ENCODE data around the gene DPYSL5. TPM values are rescaled to one million over a fixed set of nuclear protein-coding genes. Genes with fewer than 3 reads are reported as not detected.

DPYSL5 gene
- total and polyA plus RNA-seq, 2 experiments from 2014 or later, result 0.21 to 0.63 TPM

DNA sequence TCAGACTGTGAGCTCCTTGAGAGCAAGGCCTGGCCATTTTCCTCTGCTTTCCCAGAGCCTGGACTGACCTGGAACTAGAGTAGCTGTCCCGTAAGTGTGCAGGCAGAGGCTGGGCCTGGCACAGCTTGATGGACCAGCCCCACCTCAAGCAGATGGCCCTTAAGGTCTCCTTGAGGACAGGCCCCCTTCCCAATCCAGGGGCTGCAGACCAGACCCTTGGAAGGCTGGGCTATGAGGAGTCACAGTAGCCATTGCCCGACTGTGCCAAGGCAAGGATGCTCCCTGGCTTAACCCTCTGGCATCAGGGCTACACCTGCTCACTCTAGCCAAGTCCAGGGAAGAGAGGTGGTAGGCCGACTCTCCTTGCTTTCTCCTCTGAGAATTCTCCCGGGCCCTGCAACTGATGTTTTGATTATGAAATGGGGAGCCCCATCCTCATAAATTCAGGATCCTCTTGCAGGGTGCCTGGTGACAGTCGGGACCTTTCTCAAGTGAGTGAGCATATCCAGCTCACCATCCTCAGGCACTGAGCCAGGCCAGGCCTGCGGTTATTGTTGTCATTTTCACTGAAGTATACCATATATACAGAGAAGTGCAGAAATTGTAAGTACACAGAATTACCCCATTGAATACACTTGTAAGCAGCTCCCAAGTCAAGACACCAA is 51.7 kb downstream of the DPYSL5 start:
- Histone ChIP-seq H3K4me3 (no peak overlapping the region), H3K27me3 (no peaks in the 10 kb centered on the region), H3K36me3 (replicated peaks; ENCODE audit: insufficient read depth, low read depth) (no peaks in the 10 kb centered on the region), H4K20me1 (ENCODE audit: insufficient read depth, poor library complexity, severe bottlenecking) (no peaks in the 10 kb centered on the region), H3K9me3 (ENCODE audit: low read depth) (no peaks in the 10 kb centered on the region), H3K27ac (no peak overlapping the region), H3K4me1 (ENCODE audit: insufficient read depth) (no peaks in the 10 kb centered on the region), H3K9me2 (replicated peaks; ENCODE audit: insufficient read depth) (no peaks in the 10 kb centered on the region), H3K79me2 (no peaks in the 10 kb centered on the region), H3K4me2 (no peak overlapping the region), H2AFZ (no peak overlapping the region)
- no peak for DNase-seq (ENCODE audit: low spot score)
- 90% methylated on average over 6 of the region's 6 CpGs for WGBS (ENCODE audit: low lambda C conversion rate, missing lambda C conversion rate)
- TF ChIP-seq EZH2 (IDR thresholded peaks at IDR 0.05; ENCODE audit: borderline replicate concordance) (no peak), EZH2phosphoT487 (IDR thresholded peaks at IDR 0.05; ENCODE audit: low read depth, severe bottlenecking, unreplicated experiment) (no peak)
- TF ChIP-seq, protein P1, sequence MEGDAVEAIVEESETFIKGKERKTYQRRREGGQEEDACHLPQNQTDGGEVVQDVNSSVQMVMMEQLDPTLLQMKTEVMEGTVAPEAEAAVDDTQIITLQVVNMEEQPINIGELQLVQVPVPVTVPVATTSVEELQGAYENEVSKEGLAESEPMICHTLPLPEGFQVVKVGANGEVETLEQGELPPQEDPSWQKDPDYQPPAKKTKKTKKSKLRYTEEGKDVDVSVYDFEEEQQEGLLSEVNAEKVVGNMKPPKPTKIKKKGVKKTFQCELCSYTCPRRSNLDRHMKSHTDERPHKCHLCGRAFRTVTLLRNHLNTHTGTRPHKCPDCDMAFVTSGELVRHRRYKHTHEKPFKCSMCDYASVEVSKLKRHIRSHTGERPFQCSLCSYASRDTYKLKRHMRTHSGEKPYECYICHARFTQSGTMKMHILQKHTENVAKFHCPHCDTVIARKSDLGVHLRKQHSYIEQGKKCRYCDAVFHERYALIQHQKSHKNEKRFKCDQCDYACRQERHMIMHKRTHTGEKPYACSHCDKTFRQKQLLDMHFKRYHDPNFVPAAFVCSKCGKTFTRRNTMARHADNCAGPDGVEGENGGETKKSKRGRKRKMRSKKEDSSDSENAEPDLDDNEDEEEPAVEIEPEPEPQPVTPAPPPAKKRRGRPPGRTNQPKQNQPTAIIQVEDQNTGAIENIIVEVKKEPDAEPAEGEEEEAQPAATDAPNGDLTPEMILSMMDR (IDR thresholded peaks at IDR 0.05; ENCODE audit: poor library complexity), result no peak

DNA sequence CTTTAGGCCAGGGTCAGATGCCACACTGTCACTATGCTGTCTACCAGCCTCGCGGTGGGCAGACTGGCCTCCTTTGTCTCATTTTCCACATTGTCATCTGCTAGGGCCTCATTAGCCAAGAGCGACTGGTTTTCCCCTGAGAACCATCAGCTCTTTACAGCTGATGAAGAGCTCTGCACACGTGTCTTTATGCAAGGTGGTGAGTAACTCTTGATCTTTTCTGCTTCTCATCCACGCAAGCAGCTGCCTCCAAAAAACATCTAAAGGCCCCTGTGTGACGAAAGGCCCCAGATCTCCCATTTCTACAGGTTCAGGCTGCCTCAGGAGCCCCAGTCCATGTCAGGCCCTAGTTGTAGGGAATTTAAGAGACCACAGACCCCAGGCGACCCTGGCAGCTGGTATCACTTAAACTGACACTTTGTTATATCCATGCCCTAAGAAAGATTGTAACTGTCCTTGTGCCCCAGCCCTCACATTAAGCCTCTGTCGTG is 52.9 kb downstream of the DPYSL5 start:
- Histone ChIP-seq H3K9me2 (replicated peaks; ENCODE audit: insufficient read depth) (no peaks in the 10 kb centered on the region), H3K79me2 (no peaks in the 10 kb centered on the region), H3K4me2 (no peak overlapping the region), H3K4me1 (ENCODE audit: insufficient read depth) (no peaks in the 10 kb centered on the region), H4K20me1 (ENCODE audit: insufficient read depth, poor library complexity, severe bottlenecking) (no peaks in the 10 kb centered on the region), H3K27me3 (no peaks in the 10 kb centered on the region), H2AFZ (no peak overlapping the region), H3K9me3 (ENCODE audit: low read depth) (no peaks in the 10 kb centered on the region), H3K36me3 (replicated peaks; ENCODE audit: insufficient read depth, low read depth) (no peaks in the 10 kb centered on the region), H3K27ac (no peak overlapping the region), H3K4me3 (no peak overlapping the region)
- TF ChIP-seq EZH2 (IDR thresholded peaks at IDR 0.05; ENCODE audit: borderline replicate concordance), result no peak
- TF ChIP-seq EZH2phosphoT487 (IDR thresholded peaks at IDR 0.05; ENCODE audit: low read depth, severe bottlenecking, unreplicated experiment), result no peak
- TF ChIP-seq, protein P1 (IDR thresholded peaks at IDR 0.05; ENCODE audit: poor library complexity), result no peak
- 83% methylated on average over 8 of the region's 8 CpGs for WGBS (ENCODE audit: low lambda C conversion rate, missing lambda C conversion rate)
- DNase-seq (ENCODE audit: low spot score), result no peak

DNA sequence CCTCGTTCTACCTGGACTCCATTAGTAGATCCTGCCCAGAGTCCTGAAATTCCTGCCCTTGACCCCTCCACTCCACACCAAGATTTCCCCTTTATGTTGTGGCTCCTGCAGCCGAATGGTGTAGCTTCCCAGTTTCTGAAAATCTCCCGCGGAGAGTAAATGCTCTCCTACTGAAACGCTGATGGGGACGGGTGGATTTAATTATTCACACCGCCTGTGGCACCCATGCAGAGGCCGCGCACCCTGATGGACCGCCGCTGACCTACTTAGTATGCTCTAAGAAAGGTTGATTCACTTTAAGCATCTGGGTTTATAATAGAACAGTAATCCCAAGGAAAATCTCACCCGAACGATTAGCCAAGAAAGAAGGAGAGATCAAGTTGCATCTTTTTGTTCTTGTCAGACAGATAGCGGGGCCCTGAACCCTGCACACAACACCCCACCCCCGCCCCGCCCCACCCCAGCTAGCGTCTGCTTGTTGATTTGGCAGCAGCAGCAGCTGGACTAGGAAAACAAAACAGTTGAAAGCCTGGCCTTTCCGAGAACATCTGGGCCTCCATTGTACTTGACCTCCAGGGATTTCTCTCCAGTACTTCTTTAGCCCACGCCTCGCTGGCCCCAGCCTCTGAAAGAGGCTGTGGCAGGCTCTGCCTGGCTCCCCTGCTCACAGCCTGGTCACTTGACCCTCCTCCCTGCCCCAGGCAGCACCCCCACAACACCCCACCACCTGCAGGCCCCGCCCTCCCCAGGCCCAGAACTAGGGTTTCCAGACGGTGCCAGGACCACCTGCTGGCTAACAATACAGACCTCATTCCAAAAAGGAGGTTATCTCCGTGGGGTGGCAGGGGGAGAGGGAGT is 53.6 kb downstream of the DPYSL5 start:
- WGBS (ENCODE audit: low lambda C conversion rate, missing lambda C conversion rate), result 41% methylated on average over 22 of the region's 23 CpGs
- TF ChIP-seq EZH2phosphoT487 (IDR thresholded peaks at IDR 0.05; ENCODE audit: low read depth, severe bottlenecking, unreplicated experiment) (no peak), EZH2 (IDR thresholded peaks at IDR 0.05; ENCODE audit: borderline replicate concordance) (no peak)
- TF ChIP-seq, protein P1 (IDR thresholded peaks at IDR 0.05; ENCODE audit: poor library complexity), result no peak
- Histone ChIP-seq H3K9me3 (ENCODE audit: low read depth) (no peaks in the 10 kb centered on the region), H3K4me2 (no peak overlapping the region), H3K4me1 (ENCODE audit: insufficient read depth) (no peaks in the 10 kb centered on the region), H3K4me3 (no peak overlapping the region), H2AFZ (no peak overlapping the region), H4K20me1 (ENCODE audit: insufficient read depth, poor library complexity, severe bottlenecking) (no peaks in the 10 kb centered on the region), H3K36me3 (replicated peaks; ENCODE audit: insufficient read depth, low read depth) (no peaks in the 10 kb centered on the region), H3K27me3 (no peaks in the 10 kb centered on the region), H3K79me2 (no peaks in the 10 kb centered on the region), H3K9me2 (replicated peaks; ENCODE audit: insufficient read depth) (no peaks in the 10 kb centered on the region), H3K27ac (no peak overlapping the region)
- no peak for DNase-seq (ENCODE audit: low spot score)
